IPS-18a (cell line): ENCODE data around the gene DIS3L.
"Not testable (repeated sequence)": the region's sequence is repeated elsewhere in the genome, so short reads cannot be mapped to it uniquely, and the experiment has no call there.

ENCODE experiments used
- H3K27ac ChIP-seq: one replicate; pipeline ENCODE4 v1.5.1; 2013; ENCODE audit warnings: low read length
- H3K27me3 ChIP-seq: one replicate; pipeline ENCODE4 v1.6.1; 2013; ENCODE audit warnings: mild to moderate bottlenecking, low read length; ENCODE audit not compliant: control insufficient read depth, insufficient read depth
- H3K36me3 ChIP-seq: one replicate; pipeline ENCODE4 v1.6.1; 2013; ENCODE audit warnings: low read depth, low read length; ENCODE audit not compliant: control insufficient read depth
- H3K4me1 ChIP-seq: one replicate; pipeline ENCODE4 v1.6.1; 2013; ENCODE audit warnings: low read depth, low read length; ENCODE audit not compliant: control insufficient read depth
- H3K4me3 ChIP-seq: one replicate; pipeline ENCODE4 v1.5.1; 2013; ENCODE audit warnings: low read length
- H3K9ac ChIP-seq: one replicate; pipeline ENCODE4 v1.6.1; 2013; ENCODE audit warnings: mild to moderate bottlenecking, low read length, moderate library complexity
- H3K9me3 ChIP-seq: one replicate; pipeline ENCODE4 v1.6.1; 2013; ENCODE audit warnings: low read depth, low read length; ENCODE audit not compliant: control insufficient read depth

The DIS3L gene

GRCh38 chr15:66327736-66328135 lies 34.4 kb downstream of the DIS3L start:
- Histone ChIP-seq H3K27me3 (no peaks in the 10 kb centered on the region), H3K4me1 (no peaks in the 10 kb centered on the region), H3K4me3 (no peak overlapping the region), H3K9me3 (no peaks in the 10 kb centered on the region), H3K9ac (no peak overlapping the region), H3K36me3 (peaks cover 61% of the 10 kb centered on the region), H3K27ac (no peak overlapping the region)

GRCh38 chr15:66328771-66329170 lies 35.4 kb downstream of the DIS3L start:
- Histone ChIP-seq H3K27ac (no peak overlapping the region), H3K4me1 (no peaks in the 10 kb centered on the region), H3K4me3 (no peak overlapping the region), H3K9me3 (no peaks in the 10 kb centered on the region), H3K9ac (no peak overlapping the region), H3K27me3 (no peaks in the 10 kb centered on the region), H3K36me3 (peaks cover 58% of the 10 kb centered on the region)

- H3K9me3 ChIP-seq, H3K27ac ChIP-seq, H3K27me3 ChIP-seq, H3K4me3 ChIP-seq, H3K9ac ChIP-seq, H3K4me1 ChIP-seq: not testable (repeated sequence)
- H3K36me3 ChIP-seq: peaks cover 56% of the 10 kb centered on the region
Observed at GRCh38 chr15:66348530-66348929, 55.2 kb downstream of the DIS3L start.

GRCh38 chr15:66356077-66356358 lies 62.6 kb downstream of the DIS3L start:
- peaks cover 3% of the 10 kb centered on the region for H3K4me1 ChIP-seq
- peak overlapping the region; percentile 65 for H3K27ac ChIP-seq
- peak overlapping the region; percentile 81 for H3K4me3 ChIP-seq

GRCh38 chr15:66356359-66357236 lies 63.2 kb downstream of the DIS3L start, which contains the start of gene TIPIN:
Gene TIPIN (minus strand): TSS chr15:66356685. CDS start chr15:66352947, 3,738 bp downstream.
- peaks cover 3% of the 10 kb centered on the region for H3K4me1 ChIP-seq
- peak within 1 kb of the TSS; percentile 95 for H3K9ac ChIP-seq
- no peaks in the 10 kb centered on the region for H3K9me3 ChIP-seq
- H3K4me3 ChIP-seq: peak within 1 kb of the TSS; percentile 81
- no peaks in the 10 kb centered on the region for H3K27me3 ChIP-seq
- peaks cover 7% of the 10 kb centered on the region for H3K36me3 ChIP-seq
- peak within 1 kb of the TSS; percentile 65 for H3K27ac ChIP-seq

More at GRCh38 chr15:66356077-66356358, 62.6 kb downstream of the DIS3L start:
- Histone ChIP-seq H3K9ac (peak overlapping the region; percentile 95), H3K36me3 (peaks cover 11% of the 10 kb centered on the region), H3K27me3 (no peaks in the 10 kb centered on the region), H3K9me3 (no peaks in the 10 kb centered on the region)

GRCh38 chr15:66359740-66360139 lies 66.4 kb downstream of the DIS3L start:
- Histone ChIP-seq H3K4me1 (peaks cover 3% of the 10 kb centered on the region), H3K36me3 (no peaks in the 10 kb centered on the region), H3K27ac (no peak overlapping the region), H3K9ac (no peak overlapping the region), H3K9me3 (no peaks in the 10 kb centered on the region), H3K27me3 (no peaks in the 10 kb centered on the region), H3K4me3 (no peak overlapping the region)

- H3K9me3 ChIP-seq, H3K36me3 ChIP-seq, H3K27ac ChIP-seq, H3K9ac ChIP-seq, H3K4me1 ChIP-seq, H3K4me3 ChIP-seq, H3K27me3 ChIP-seq: not testable (repeated sequence)
Observed at GRCh38 chr15:66361745-66362460, 68.5 kb downstream of the DIS3L start.

- H3K27ac ChIP-seq: no peak overlapping the region
- H3K9me3 ChIP-seq: no peaks in the 10 kb centered on the region
- H3K4me1 ChIP-seq: no peaks in the 10 kb centered on the region
- no peak overlapping the region for H3K4me3 ChIP-seq
- H3K36me3 ChIP-seq: no peaks in the 10 kb centered on the region
- H3K9ac ChIP-seq: no peak overlapping the region
- no peaks in the 10 kb centered on the region for H3K27me3 ChIP-seq
Observed at GRCh38 chr15:66362776-66363175, 69.4 kb downstream of the DIS3L start.

- H3K36me3 ChIP-seq: no peaks in the 10 kb centered on the region
- H3K9ac ChIP-seq: no peak overlapping the region
- H3K27ac ChIP-seq: no peak overlapping the region
- H3K27me3 ChIP-seq: no peaks in the 10 kb centered on the region
- no peaks in the 10 kb centered on the region for H3K9me3 ChIP-seq
- H3K4me3 ChIP-seq: no peak overlapping the region
- H3K4me1 ChIP-seq: peaks cover 6% of the 10 kb centered on the region
Observed at GRCh38 chr15:66364944-66365528, 71.7 kb downstream of the DIS3L start.

- H3K4me3 ChIP-seq: no peak overlapping the region
Observed at GRCh38 chr15:66369773-66370651, 76.6 kb downstream of the DIS3L start.

GRCh38 chr15:66374179-66374578 lies 80.8 kb downstream of the DIS3L start:
- Histone ChIP-seq H3K4me1 (peaks cover 11% of the 10 kb centered on the region), H3K4me3 (no peak overlapping the region), H3K27me3 (no peaks in the 10 kb centered on the region), H3K36me3 (no peaks in the 10 kb centered on the region), H3K9me3 (no peaks in the 10 kb centered on the region), H3K9ac (no peak overlapping the region), H3K27ac (no peak overlapping the region)

More at GRCh38 chr15:66369773-66370651, 76.6 kb downstream of the DIS3L start:
- peaks cover 11% of the 10 kb centered on the region for H3K4me1 ChIP-seq
- H3K9ac ChIP-seq: peak overlapping the region; percentile 24
- H3K27ac ChIP-seq: peak overlapping the region; percentile 41
- H3K9me3 ChIP-seq: no peaks in the 10 kb centered on the region
- no peaks in the 10 kb centered on the region for H3K27me3 ChIP-seq
- no peaks in the 10 kb centered on the region for H3K36me3 ChIP-seq
